Measurements from ENCODE around the gene RAD51B. TPM values are rescaled to one million over a fixed set of nuclear protein-coding genes. Genes with fewer than 3 reads are reported as not detected.

RAD51B gene
- total RNA-seq, 4 donors from 2014 or later: 19.6 to 39.7 (median 25.4) TPM

DNA sequence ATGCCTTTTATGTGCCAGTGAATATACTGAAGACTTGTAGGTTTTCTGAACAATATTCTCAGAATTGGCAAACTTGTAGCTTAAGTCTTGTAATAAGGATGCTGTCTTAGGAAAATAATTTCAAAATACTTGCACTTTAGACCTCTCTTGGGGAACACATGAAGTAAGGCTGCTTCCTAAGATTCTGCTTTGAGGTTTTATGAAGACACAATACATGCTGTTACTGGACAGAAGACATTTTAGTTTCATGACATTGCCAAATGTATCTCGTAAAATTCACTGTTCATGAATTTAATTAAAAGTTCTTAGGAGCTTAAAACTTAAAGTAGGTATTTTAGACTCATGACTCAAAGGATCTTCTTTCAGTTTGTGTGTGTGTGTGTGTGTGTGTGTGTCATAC lies 80.7 kb downstream of the RAD51B start:
- TF ChIP-seq, protein P1, sequence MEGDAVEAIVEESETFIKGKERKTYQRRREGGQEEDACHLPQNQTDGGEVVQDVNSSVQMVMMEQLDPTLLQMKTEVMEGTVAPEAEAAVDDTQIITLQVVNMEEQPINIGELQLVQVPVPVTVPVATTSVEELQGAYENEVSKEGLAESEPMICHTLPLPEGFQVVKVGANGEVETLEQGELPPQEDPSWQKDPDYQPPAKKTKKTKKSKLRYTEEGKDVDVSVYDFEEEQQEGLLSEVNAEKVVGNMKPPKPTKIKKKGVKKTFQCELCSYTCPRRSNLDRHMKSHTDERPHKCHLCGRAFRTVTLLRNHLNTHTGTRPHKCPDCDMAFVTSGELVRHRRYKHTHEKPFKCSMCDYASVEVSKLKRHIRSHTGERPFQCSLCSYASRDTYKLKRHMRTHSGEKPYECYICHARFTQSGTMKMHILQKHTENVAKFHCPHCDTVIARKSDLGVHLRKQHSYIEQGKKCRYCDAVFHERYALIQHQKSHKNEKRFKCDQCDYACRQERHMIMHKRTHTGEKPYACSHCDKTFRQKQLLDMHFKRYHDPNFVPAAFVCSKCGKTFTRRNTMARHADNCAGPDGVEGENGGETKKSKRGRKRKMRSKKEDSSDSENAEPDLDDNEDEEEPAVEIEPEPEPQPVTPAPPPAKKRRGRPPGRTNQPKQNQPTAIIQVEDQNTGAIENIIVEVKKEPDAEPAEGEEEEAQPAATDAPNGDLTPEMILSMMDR (IDR thresholded peaks at IDR 0.05): no peak
- TF ChIP-seq POLR2A (IDR thresholded peaks at IDR 0.05) (no peak), EP300 (IDR thresholded peaks at IDR 0.05) (no peak), POLR2AphosphoS5 (IDR thresholded peaks at IDR 0.05) (no peak)
- WGBS: 76% methylated on average over 1 of the region's 1 CpG
- Histone ChIP-seq H3K9me3 (peaks cover 2% of the 10 kb centered on the region), H3K4me3 (no peak overlapping the region), H3K36me3 (no peaks in the 10 kb centered on the region), H3K27ac (no peak overlapping the region), H3K4me1 (no peaks in the 10 kb centered on the region), H3K27me3 (no peaks in the 10 kb centered on the region)
- no peak for DNase-seq (ENCODE audit: low spot score in 2 of 2)

DNA sequence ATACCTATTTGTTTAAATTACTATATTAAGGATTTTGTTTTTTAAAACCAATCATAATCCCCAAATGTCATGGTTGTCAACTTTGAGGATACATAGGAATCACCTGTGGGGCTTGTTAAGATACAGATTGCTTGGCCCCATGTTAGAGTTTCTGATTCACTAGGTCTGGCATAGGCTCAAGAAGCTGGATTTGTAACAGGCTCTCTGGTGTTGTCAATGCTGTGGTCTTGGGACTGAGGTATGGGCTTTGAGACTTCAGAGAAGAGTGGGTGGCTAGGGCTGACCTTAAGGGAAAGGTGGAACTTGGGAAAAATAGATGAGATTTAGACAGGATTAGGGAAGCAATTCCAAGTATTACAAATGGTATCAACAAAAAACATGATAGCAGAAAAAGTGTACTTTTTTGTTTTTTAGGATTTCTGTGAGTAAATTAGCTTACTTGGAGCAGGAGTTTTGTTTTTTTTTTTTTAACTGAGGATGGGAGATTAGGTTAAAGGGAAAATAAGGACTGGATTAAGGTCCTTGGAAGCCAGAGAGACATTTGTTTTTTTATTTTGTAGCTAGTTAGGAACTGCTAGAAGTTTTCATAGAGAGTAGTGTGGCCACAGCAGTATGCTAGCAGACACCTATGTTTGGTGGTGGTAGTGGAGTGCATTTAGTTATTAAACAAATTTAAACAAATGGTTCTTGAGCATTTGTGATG lies 88.6 kb downstream of the RAD51B start:
- H3K4me1 ChIP-seq: no peaks in the 10 kb centered on the region
- DNase-seq (ENCODE audit: low spot score in 2 of 2): no peak
- no peaks in the 10 kb centered on the region for H3K36me3 ChIP-seq
- H3K27me3 ChIP-seq: no peaks in the 10 kb centered on the region
- H3K4me3 ChIP-seq: no peak overlapping the region
- no peak for TF ChIP-seq POLR2A (IDR thresholded peaks at IDR 0.05)
- no peak for TF ChIP-seq EP300 (IDR thresholded peaks at IDR 0.05)
- TF ChIP-seq POLR2AphosphoS5 (IDR thresholded peaks at IDR 0.05): no peak
- TF ChIP-seq, protein P1 (IDR thresholded peaks at IDR 0.05): no peak
- no peak overlapping the region for H3K27ac ChIP-seq
- H3K9me3 ChIP-seq: peaks cover 6% of the 10 kb centered on the region

DNA sequence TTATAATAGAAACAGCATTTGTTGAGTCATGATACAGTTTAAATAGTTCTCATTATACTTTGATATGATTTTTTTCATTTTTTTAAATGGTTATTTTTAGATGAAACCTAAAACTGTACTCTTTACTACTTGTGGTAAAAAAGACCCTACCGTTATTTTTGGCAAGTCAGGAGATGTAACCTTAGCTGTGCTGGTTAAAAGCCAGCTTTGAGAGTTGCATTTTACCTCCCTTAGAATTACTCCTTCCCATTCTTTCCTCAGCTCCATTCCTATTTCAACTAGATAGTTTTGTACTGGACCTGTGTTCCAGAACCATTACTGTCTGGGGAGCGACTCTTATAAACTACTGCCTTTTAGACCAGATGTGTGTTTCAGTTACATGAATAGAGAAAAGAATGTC lies 92.0 kb downstream of the RAD51B start:
- TF ChIP-seq EP300 (IDR thresholded peaks at IDR 0.05) (no peak), POLR2A (IDR thresholded peaks at IDR 0.05) (no peak), POLR2AphosphoS5 (IDR thresholded peaks at IDR 0.05) (no peak)
- TF ChIP-seq, protein P1 (IDR thresholded peaks at IDR 0.05): no peak
- Histone ChIP-seq H3K9me3 (no peaks in the 10 kb centered on the region), H3K4me1 (no peaks in the 10 kb centered on the region), H3K27ac (no peak overlapping the region), H3K36me3 (no peaks in the 10 kb centered on the region), H3K27me3 (no peaks in the 10 kb centered on the region), H3K4me3 (no peak overlapping the region)
- no peak for DNase-seq (ENCODE audit: low spot score in 2 of 2)
- 48% methylated on average over 2 of the region's 2 CpGs for WGBS

DNA sequence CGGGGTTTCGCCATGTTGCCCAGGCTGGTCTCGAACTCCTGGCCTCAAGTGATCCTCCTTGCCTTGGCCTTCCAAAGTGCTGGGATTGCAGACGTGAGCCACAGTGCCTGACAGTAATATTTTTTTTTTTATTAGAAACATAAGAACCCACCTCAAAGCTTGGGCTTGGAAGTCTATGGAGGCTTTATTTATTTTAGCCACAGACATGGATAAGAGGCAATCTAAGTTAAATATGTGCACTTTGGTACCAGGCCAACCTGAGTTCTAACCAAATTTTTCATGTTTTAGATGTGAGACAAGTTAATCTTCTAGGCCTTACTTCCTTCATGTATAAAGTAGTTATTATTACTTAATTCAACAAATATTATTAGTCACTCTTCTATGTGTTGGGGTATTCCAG lies 96.9 kb downstream of the RAD51B start:
- H3K4me1 ChIP-seq: no peaks in the 10 kb centered on the region
- no peak for DNase-seq (ENCODE audit: low spot score in 2 of 2)
- H3K9me3 ChIP-seq: no peaks in the 10 kb centered on the region
- H3K4me3 ChIP-seq: no peak overlapping the region
- no peak overlapping the region for H3K27ac ChIP-seq
- no peaks in the 10 kb centered on the region for H3K36me3 ChIP-seq
- WGBS: 95% methylated on average over 4 of the region's 4 CpGs
- H3K27me3 ChIP-seq: no peaks in the 10 kb centered on the region
- no peak for TF ChIP-seq POLR2AphosphoS5 (IDR thresholded peaks at IDR 0.05)
- no peak for TF ChIP-seq POLR2A (IDR thresholded peaks at IDR 0.05)
- no peak for TF ChIP-seq EP300 (IDR thresholded peaks at IDR 0.05)
- TF ChIP-seq, protein P1 (IDR thresholded peaks at IDR 0.05): no peak

DNA sequence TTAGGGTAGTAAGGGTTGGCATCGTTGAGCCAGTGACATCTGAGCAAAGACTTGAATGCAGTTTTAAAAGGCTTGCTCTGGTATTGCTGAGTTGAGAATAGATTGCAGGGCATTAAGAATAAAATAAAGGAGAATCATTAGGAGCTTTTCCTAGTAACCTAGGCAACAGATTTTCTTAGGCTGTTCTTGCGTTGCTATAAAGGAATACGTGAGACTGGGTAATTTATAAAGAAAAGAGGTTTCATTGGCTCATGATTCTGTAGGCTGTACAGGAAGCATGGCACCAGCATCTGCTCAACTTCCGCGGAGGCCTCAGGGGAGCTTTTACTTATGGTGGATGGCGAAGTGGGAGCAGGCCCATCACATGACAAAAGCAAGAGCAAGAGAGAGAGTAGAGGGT lies 97.4 kb downstream of the RAD51B start:
- Histone ChIP-seq H3K27me3 (no peaks in the 10 kb centered on the region), H3K36me3 (no peaks in the 10 kb centered on the region), H3K4me3 (no peak overlapping the region), H3K9me3 (no peaks in the 10 kb centered on the region), H3K4me1 (no peaks in the 10 kb centered on the region), H3K27ac (no peak overlapping the region)
- TF ChIP-seq EP300 (IDR thresholded peaks at IDR 0.05) (no peak), POLR2A (IDR thresholded peaks at IDR 0.05) (no peak), POLR2AphosphoS5 (IDR thresholded peaks at IDR 0.05) (no peak)
- TF ChIP-seq, protein P1 (IDR thresholded peaks at IDR 0.05): no peak
- 92% methylated on average over 6 of the region's 6 CpGs for WGBS
- no peak for DNase-seq (ENCODE audit: low spot score in 2 of 2)
